HG02571 (cell line): Measurements from ENCODE around the gene AKAP7.
"Not testable (repeated sequence)": the region's sequence is repeated elsewhere in the genome, so short reads cannot be mapped to it uniquely, and the experiment has no call there.

Experiments used
- ATAC-seq: cut with Tn5 transposase; IDR thresholded peaks from one replicate; pipeline ENCODE4 v1.9.1; 2021; ENCODE audit warnings: mild to moderate bottlenecking, moderate library complexity; ENCODE audit not compliant: unreplicated experiment

The AKAP7 gene

DNA sequence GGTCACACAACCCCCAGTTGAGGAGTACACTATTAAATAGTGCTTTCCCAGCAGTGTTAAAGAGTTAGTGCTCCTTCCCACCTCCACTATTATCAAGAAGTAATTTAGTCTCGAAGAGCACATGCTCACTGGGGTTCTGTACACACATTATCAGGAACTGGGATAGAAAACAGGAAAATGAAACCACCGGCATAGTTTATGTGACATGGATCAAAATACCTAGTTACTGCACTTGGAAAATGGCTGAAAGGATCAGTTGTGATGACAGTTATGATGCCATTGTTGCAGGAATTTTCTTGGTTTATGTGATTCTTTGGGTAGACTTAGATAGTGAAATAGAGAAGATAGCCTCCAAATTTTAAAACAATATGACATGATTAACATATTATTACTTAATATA, 152.9 kb downstream of the AKAP7 start:
- ATAC-seq, result no peak

DNA sequence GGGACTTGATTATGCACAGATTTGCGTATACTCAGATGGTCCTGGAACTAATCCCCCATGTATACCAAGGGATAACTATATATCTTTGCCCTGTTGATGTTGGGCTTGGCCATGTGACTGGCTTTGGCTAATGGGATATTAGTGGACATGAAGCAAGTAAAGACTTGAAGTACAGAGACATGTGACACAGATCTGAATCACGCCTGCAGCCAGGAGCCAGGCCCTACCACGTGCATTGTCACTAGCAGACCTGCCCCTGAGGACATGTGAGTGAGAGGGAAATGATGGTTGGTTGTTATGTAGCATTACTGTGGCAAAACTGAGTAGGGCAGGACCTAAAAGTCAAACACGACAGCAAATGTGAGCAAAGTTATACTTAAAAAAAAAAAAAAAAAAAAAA, 155.7 kb downstream of the AKAP7 start:
- no peak for ATAC-seq

DNA sequence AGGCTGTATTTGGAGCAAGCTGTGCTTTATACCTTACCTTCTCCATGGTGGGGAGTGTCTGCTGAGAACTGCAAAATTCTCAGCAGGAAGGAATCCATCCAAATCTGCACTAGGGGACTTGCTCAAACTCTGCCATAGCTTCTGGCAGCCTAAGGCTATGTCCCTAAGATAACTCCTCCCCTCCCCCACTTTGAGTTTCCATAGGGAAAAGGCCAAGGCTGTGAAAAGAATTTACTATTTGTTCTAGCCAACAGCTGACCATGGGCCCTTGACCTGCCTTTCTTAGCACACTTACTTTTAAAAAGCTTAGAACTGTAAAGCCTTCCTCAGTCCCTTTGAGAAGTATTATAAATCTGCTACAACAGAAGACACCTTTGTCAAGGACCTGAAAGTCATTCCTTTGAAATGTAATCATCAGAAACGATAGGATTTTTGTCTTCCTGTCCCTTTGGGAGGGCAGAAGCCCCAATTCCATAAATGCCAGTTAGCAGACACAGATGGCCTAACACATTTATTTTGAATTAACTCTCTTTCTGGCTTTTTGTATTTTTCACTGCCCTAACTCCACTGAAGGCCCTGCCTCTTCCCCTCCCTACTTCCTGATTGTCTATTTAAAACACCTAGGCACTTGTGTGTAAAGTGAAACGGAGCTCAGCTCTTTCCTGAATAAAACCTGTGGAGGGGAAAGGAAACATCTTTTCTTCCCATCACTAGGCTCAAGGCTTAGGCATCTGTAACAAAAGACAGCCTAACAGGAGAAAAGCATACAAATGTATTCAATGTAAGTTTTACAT, 157.1 kb downstream of the AKAP7 start:
- no peak for ATAC-seq

DNA sequence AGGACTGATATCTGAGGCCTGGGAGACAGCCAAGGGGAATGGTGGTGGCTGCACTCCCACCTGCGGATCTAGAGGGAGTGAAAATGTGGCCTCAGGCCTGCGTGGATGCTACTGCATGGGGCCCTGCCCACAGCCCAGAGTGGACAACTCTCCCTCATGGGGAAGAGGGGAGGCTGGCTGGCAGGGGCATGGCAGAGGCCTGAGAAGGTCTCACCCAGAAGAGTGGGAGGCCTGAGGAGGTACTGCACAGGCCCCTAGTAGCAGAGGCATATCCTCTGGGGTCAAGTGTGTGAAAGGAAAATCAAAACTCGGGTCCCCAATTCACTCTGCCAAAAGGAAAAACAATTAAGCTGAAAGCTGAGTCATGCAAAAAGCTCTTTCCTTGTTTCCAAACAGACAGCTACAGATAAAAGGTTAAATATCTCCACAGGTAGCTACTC, 158.2 kb downstream of the AKAP7 start:
- no peak for ATAC-seq

DNA sequence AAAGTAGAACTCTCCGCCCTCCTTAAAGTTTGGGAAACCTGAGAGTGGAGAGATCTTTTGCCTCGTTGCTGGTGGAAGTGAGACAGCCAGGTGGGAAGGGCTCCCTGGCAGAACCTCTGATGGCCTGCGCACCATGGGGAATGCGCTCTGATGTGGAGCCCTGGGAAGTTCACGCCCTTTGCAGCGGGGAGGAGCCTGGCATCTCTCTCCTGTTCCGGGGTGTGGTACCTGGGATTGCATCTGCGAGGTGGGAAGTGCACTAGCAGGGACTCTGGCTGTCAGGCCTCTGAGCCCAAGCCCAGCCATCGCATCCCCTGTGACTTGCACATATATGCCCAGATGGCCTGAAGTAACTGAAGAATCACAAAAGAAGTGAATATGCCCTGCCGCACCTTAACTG, 159.8 kb downstream of the AKAP7 start:
- no peak for ATAC-seq

DNA sequence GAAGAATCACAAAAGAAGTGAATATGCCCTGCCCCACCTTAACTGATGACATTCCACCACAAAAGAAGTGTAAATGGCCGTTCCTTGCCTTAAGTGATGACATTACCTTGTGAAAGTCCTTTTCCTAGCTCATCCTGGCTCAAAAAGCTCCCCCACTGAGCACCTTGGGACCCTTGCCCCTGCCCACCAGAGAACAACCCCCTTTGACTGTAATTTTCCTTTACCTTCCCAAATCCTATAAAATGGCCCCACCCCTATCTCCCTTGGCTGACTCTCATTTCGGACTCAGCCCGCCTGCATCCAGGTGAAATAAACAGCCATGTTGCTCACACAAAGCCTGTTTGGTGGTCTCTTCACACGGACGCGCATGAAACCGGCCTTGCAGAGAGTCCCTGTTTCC, 165.6 kb downstream of the AKAP7 start:
- ATAC-seq, result not testable (repeated sequence)

DNA sequence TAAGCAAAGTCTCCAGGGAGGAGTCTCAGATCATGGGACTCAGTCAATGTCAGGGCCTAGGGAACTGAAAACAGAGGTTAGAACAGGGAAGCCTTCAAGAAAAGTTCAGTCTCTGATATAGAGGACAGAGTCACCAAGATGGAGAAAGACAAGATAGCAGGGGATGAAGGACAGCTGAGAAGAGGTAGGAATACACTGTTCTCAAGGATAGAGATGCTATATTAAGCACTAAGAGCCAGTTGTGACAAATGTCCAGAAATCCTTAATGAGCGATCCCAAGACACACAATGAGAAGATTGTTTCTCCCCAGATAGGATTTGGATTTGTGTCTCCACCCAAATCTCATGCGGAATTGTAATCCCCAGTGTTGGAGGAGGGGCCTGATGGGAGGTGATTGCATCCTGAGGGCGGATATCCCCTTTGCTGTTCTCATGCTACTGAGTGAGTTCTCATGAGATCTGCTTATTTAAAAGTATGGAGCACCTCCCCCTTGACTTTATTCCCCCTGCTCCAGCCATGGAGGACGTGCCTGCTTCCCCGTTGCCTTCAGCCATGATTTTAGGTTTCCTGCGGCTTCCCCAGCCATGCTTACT, 168.2 kb downstream of the AKAP7 start:
- no peak for ATAC-seq

DNA sequence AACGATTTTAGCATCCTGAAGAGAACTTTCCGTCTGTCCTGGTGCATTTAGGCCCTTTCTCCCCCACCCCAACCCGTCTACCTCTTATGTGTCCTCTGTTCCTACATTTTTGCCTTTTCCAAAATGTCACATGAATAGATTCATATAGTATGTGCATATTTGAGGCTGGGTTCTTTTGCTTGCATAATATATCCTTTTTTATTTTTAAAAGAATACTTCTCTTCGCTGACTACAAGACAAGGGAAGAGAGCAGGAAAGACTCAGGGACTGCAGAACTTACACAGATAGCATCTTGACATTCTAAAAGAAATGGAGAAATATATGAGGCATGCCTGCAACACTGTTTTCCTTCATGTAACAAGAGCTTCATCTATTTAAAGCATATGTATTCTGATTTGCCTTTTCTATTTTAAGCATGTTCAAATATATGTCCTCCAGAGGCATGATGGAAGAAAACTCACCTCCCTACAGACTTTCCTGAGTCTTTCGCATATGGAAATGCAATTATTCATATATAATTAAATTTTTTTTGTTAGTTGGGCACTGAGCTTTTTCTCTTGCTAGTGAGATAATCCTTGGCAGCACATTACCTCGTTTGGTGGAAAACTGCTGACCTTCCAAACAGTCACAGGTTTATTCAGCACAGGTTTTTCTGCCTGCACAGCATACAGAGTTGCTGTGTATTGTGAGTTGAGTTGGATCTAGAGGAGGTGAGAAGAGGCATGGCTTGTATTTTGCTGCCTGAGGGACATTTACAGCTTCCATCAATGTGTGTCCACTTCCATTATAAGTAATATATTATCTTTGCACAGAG, 170.0 kb downstream of the AKAP7 start:
- ATAC-seq, result no peak

DNA sequence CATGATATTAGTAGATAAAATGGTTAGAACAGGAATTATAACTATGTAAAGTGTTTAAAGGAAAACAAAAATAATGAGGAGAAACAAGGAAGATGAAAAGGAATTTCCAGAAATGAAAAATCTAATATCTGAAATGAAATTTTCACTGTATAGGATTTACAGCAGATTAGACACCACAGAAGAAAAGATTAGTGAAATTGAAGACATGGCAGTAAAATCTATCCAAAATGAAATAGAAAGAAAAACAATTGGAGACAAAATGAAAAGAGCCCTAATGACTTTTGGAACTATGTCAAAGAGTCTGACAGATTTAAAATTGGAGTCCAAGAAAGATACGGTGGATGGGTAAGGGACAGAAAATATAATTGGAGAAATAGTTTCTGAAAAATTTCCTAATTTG, 174.2 kb downstream of the AKAP7 start:
- ATAC-seq, result no peak

DNA sequence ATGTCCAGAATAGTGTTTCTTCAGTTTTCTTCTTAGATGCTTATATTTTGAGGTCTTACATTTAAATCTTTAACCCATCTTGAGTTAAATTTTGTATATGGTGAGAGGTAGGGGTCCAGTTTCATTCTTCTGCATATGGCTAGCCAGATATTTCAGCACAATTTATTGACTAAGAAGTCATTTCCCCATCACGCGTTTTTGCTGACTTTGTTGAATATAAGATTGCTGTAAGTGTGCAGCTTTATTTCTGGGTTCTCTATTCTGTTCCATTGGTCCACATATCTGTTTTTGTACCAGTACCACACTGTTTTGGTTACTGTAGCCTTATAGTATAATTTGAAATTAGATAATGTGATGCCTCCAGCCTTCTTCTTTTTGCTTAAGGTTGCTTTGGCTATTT, 179.6 kb downstream of the AKAP7 start:
- ATAC-seq, result no peak

DNA sequence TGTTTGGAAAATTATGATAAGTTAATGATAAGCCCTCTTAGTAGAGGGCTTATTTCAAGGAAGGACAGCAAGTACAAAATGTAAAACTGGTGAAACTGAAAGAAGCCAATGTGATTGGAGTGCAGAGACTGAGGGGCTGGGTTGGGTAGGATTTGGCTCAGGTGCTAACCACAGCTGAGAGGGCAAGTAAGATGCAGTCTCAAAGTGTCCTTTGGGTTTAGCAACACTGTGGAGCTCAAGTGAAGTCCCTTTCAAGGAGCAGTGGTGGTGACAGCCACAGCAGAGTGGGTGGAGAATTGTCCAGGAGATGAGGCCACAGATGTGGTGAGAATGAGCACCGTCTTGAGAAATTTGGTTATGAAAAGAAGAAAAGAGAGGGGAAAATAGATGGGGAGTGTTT, 181.4 kb downstream of the AKAP7 start:
- no peak for ATAC-seq

DNA sequence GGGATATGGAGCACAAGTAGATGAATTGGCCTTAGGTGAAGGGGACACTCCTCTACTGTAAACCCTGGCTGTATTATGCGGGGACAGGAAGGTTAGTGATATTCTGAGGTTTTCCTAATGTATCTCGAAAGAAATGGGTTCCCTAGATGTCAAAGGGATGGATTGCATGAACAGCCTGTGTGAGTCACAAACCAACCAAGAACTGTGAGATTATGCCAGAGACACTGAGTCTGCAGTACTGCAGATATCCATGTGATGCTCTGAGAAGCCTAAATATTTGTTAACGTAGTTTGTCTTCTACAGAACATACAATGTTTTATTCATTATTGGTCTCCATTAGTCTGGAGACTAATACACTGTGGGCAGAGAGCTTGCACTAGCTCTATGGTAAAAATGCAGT, 182.2 kb downstream of the AKAP7 start:
- no peak for ATAC-seq

DNA sequence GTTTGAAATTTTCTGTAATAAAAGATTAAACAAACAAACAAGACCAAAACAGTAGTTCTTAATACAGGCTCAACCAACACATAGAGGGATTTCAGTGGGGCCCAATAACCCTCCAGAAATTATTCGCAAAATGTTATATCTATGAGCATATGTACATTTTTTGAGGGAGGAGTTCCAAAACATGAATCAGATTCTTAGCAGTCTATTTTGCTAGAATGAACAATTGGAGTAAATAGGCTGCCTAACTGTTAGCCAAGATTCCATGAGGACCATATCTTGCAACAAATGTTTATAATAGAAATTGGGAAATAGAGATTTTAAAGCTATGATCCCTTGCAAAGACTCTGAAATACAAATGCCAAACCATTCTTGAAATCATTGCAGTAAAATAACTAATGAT, 186.3 kb downstream of the AKAP7 start:
- ATAC-seq, result no peak

DNA sequence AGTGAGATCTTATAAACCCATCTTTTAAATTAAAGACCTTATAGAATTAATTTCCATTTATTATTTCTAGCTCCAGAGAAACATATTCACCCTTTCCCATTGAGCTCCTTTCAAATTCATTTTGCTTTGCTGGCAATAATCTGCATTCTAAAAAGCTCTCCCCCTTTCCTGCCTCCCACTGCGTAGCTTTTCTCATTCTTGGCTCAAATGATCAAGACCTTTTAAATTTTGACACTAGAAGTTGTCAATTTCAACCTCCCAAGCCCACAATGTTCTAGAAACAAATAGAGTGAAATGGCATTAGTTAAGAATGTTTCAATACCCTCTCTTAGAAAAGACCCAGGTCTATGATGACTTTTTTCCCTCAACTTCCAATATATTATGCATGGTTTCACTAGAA, 186.9 kb downstream of the AKAP7 start:
- ATAC-seq, result no peak

DNA sequence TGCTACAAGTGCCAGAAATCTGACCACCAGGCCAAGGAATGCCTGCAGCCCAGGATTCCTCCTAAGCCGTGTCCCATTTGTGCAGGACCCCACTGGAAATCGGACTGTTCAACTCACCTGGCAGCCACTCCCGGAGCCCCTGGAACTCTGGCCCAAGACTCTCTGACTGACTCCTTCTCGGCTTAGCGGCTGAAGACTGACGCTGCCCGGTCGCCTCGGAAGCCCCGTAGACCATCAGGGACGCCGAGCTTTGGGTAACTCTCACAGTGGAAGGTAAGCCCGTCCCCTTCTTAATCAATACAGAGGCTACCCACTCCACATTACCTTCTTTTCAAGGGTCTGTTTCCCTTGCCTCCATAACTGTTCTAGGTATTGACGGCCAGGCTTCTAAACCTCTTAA, 190.4 kb downstream of the AKAP7 start:
- not testable (repeated sequence) for ATAC-seq

DNA sequence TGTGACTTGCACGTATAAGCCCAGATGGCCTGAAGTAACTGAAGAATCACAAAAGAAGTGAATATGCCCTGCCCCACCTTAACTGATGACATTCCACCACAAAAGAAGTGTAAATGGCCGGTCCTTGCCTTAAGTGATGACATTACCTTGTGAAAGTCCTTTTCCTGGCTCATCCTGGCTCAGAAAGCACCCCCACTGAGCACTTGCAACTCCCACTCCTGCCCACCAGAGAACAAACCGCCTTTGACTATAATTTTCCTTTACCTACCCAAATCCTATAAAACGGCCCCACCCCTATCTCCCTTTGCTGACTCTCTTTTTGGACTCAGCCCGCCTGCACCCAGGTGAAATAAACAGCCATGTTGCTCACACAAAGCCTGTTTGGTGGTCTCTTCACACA, 193.5 kb downstream of the AKAP7 start:
- not testable (repeated sequence) for ATAC-seq

DNA sequence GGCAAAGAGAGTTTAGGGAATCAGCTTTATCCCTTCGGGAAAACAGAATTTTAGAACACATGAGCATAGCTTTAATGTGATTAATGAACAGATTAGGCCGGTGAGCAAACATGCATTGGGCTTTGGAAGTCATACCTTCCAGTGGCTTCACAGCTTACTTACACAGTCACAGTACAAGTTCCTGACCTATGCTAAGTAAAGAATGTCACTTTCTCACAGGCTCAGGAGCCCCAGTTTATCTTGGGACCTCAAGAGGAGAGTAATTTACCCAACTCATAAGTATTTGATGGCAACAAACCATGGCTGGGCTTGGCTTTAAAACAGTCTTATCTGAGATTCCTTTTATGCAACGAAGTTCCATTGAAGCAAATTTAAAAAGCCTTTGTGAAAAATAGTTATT, 195.9 kb downstream of the AKAP7 start:
- ATAC-seq, result no peak

DNA sequence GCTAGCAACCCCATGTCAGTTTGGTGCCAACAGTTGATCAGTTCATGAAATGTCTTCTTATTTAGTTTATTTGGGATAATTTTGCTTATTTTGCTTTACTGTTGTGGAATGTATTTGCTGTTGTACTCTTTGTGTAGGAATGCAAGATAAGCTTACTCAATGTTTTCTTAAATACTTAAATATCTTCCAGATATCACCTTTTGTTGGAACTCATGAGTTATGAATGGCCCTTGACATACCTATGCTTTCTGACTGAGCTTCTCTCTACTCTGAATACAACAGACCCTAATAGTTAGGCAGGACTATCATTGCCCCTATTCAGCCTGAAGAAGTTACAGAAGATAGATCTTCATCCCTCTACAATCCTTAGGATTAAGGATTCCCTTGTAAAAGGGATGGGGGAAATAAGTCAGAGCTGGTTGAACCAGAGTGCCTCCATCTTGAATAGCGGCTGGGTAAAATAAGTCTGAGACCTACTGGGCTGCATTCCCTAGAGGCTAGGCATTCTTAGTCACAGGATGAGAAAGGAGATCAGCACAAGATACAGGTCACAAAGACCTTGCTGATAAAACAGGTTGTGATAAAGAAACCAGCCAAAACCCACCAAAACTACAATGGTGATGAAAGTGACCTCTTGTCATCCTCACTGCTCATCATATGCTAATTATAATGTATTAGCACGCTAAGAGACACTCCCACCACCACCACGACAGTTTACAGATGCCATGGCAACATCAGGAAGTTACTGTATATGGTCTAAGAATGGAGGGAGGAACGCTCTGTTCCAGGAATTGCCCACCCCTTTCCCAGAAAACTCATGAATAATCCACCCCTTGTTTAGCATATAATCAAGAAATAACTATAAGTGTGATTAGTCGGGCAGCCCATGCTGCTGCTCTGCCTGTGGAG, 196.9 kb downstream of the AKAP7 start:
- ATAC-seq, result no peak
